Lung microvascular endothelial cell (primary cell): ENCODE data around the gene FGFR3. TPM values are rescaled to one million over a fixed set of nuclear protein-coding genes. Genes with fewer than 3 reads are reported as not detected.

Experiments
- DNase-seq, 2 donors: peaks; one replicate each; pipeline versions ENCODE4 v3.0.0 to v3.0.0-alpha.2; 2010; ENCODE audit warnings: low read depth in 2 of 2
- total RNA-seq: library from RNA; depleted of rRNA; stranded (reverse); fragments of >200 nt; gene quantifications from 2 replicates; pipeline ENCODE4 v1.2.1, GENCODE V29; 2014

FGFR3 gene
- total RNA-seq, 1 donor from 2014 or later = 0.79 TPM

DNA sequence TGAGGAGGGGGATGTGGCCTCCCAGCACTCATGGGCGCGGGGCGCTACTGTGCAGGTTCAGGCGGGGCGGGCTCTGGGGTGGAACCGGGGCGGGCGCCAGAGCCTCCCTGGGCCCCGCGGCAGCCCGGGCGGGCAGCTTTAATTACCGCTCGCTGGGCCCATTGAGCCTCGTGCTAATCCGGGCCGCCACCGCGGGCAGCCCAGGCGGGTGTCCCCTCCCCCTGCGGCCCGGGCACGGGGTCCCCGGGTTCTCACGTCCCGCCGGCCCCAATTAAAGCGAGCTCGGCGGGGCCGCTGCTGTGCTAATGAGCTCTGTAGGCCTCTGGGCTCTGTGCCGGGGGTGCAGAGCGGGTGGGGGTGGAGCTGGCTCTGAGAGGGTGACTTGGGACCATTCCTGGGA, 22.8 kb upstream of the FGFR3 start:
- DNase-seq = no peak

DNA sequence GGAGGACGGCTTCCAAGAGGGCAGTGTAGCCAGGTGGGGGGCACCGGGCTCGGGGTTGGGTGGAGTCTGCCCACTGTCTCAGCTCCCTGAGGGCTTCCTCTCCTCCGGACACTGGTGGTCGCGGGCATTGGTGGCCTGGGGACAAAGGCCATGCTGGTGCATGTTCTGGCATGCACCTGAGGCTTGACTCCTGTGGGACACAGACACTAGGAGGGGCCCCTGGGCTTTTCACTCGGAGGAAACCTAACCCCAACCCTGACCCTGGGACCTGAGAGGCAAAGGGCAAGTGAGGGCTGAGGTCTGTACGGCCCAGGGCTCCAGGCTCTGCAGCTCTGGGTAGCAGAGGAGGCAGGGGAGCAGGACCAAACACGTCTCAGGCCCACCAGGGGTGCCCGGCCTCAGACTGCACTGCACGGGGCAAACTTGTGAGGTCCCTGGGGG, 22.3 kb upstream of the FGFR3 start:
- no peak for DNase-seq

DNA sequence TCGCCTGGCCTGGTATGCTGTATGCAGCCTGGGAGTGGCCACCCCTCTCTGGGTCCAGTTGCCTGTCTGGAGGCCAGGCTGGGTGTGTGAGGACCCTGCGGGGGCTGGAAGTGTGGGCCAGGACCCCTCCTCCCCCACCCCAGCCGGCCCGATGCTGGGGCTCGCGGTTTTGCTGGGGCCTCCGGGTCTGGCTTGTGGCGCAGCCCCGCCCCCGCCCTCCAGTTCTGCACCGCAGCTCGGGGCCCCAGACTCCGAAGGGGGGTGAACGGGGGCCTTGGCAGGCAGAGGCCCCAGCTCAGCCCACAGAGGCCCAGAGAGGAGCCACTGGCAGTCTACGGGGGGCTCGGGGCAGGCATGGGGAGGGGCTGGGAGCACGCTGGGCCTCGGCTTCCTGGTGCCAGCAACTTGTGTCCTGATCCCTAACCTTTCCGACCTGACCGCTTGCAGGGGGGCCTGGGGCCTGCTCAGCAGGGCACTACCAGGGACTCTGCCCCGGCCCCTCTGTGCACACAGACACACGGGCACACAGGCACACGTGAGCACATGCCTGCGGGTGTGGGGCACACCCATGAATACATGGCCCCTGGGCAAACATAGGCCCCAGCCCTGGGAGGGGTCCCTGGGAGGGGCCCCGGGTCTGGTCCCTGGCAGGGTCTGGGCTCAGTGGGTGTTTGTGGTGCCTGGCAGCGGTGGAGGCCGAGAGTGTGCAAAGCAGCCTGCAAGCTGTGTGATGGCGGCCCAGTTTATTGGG, 21.4 kb upstream of the FGFR3 start:
- no peak for DNase-seq

DNA sequence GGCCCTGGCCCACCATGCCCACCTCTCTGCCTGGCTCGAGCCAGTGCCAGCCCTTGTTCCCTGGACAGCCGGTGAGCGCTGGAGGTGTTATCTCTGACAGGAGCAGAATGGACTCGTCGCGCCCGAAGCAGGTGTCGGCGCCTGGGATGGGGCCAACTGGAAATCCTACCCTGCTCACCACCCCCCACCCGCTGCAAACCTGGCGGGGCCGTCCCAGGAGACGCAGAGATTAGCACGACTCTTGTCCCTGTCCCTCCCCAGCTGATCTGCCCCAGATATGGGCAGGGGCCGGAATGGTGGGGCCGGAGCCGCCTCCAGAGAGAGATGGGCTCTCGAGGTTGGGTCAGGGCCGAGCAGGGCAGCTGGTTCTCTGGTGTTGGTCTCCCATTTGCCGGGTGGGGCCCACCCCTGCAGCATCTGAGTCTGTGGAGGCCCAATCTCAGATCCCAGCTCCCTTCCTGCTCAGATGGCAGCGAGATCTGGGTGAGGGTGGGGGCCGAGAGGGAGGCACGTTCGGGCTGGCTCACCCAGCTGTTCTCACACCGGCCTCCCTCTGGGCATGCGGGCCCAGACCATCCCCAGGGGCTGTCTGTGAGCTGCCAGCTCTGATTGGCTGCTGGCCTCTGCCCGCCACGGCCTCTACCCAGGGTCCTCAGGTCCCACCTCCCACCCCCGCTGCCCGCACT, 20.1 kb upstream of the FGFR3 start:
- DNase-seq = no peak

DNA sequence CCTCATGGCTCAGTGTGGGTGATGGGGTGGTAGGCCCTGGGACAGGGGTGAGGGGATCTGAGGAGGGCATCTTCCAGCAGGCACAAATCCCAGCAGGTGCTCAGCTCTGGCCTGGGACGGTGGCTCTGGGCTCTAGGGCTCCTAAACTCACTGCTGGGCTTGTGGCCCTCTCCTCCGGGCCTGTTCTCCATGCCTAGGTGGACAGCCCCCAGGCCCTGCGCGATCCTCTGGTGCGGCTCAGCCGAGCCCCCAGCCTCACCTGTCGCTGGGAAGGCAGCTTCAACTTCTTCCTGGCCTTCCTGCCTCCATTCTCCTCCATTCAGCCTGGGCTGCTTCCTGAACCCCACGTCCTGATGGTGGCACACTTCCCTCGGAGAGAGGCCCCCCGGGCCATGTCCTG, 19.3 kb upstream of the FGFR3 start:
- DNase-seq = no peak

DNA sequence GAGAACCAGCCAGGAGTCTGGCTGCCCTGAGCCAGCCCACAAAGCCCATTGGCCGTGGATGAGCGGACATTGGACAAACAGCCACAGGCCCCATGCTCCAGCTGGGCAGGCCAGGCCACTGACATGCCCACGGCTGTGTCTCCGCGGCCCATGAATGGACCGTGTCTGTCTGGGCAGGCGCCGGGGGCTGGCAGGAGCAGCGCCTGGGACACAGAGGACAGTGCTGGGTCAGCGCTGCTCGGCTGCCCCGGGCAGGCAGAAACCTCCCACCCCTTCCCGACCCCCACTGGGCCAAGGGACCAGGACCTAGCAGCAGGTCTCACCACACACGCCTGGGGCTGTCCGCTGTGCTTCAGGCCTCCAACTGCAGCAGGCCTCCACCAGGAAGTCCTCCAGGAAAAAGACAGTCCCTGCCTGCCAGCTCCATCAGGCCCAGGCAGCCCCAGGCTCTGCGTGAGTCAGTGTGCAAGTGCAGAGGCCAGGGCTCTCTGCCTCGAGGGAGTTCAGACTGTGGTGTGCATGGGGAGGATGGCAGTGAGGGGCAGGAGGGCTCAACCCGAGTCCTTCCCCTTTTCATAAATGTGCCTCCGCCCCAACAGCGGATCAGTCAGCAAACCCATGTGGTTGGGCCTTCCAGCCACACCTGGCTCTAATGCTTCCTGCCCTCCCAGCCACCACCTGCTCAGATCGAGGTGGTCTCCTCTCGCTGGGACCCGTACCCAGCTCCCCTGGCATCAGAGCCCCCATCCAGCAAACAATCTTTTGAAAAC, 17.2 kb upstream of the FGFR3 start:
- no peak for DNase-seq

DNA sequence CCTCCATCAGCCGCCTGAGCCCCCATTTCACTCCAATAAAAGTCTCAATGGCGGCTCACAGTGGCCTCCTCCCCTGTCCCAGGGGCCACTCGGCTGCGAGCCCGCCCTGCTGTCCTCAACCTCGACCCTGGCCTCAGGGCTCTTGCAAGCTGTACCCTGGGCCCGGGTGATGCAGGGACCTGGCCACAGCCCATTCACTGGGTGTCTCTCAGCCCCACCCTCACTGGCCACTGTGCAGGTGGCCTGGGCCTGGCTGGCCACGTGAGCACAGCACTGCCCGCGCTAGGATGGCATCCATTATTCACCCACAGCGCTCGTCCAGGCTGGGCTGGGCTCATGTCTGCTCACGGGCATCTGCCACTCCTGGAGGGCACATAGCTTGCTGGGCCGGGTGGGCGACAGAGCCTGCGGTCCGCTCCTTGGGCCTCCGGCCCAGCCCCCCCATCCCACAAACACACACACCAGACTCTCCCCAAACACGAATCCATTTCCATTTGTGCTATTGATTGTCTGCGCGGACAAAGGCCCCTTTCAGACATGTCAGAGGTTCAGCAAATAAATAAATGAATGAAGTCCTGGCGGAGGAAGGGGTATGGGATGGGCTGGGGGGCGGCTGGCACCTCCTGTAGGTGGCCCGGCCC, 16.5 kb upstream of the FGFR3 start:
- no peak for DNase-seq

DNA sequence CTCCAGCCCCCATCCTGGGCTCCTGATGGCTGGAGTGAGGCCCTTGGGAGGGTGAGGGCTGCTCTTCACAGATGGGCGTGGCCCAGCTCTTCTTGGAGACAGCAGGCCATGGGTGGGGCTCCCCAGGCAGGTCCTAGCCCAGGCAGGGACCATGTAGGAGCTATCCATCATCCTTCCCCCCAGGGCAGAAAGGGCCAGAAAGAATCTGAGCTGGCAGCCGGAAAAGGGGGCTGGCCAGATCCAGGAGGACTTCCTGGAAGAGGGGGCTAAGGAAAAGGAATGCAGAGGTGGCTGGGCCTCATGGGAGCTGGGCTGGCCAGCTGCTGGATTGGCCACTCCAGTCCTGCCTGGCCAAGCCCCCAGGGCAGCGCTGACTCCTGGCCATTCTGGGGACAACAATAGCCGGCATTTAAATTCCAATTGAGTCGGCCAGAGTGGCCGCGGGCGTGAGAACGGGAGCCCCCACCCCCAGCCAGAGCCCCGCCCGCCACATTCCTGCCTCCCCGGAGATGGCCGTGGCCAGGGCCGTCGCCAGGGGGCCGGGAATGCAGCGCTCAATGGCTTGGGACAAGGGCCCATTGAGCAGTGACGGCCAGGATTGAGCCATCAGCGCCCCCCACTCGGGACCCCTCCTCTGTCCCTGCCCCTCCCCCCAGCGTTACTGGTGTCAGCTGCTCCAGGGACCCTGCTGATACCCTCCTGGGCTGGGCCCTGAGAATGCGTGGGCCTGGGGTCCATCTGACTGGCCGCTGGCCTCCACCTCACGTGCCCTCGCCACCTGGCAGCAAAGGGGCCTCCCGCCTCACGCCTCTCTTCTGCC, 15.1 kb upstream of the FGFR3 start:
- DNase-seq = peak in 1 of 2 donors; percentile 64

DNA sequence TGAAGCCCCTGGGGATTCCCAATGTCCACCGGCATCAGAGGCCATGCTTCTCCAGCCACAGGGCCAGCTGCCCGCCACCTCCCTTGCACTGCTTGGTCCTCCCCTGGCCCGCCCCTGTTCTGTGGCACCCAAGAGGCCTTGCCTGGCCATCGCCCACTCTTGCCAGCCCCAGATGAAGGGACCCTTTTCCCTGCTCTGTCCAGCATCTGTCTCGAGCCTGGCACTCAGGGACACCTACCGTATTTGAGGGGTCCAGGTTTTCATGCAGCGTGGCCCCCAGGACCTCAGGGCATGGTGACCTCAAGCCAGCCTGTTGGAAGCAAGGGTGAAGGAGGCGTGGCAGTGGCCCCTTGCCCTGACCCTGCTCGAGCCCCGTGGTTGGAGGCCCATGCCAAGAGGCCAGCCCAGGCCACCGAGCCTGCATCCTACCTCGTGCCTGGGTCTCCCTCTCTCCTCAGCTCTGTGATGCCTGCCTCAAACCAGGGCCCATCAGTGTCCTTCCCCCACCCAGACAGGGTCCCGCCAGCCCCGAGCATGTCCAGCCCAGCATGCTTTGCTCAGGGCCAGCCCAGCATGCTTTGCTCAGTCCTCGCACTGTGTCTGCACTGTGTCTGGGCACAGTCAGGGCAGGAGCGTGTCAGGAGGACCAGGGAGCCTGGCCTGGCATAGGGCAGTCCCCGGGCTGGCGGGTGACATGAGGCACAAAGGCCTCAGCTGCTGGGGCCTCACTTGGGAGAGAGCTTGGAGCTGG, 14.3 kb upstream of the FGFR3 start:
- DNase-seq = no peak

DNA sequence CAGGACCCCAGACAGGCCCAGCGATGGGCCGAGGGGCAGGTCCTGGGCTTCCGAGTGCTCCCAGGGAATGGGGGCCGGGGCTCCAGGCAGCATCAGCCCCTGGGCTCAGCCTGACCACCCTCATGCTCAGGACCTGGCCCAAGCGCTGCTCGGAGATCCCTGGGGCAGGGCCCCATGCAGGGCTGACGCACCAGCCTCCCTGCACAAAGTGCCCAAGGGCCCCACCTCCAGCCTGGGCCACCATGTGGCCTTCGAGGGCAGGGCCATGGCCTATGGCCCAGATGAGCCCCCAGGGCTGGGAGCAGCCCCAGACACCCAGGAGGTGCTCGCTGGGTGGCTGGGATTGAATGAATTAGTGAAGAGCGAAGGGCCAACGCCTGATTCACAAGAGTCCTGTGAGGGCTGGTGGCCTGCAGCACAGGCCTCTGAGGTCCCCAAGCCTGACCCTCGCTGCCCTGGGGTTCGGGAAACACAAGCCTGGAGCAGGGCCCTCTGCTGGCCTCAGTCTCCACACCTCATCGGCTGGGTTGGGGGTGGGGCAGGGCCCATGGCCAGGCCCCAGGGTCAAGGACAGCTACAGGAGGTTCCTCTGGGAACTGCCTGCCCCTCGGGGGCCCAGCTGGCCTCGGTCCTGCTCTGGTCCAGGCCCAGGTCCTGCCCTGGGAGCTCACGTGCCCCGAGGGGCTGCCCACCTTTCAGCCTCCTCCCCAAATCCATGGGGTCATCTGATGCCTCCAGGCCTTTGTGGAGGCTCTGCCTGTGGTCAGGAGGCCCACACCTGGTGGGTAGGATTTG, 13.3 kb upstream of the FGFR3 start:
- no peak for DNase-seq

DNA sequence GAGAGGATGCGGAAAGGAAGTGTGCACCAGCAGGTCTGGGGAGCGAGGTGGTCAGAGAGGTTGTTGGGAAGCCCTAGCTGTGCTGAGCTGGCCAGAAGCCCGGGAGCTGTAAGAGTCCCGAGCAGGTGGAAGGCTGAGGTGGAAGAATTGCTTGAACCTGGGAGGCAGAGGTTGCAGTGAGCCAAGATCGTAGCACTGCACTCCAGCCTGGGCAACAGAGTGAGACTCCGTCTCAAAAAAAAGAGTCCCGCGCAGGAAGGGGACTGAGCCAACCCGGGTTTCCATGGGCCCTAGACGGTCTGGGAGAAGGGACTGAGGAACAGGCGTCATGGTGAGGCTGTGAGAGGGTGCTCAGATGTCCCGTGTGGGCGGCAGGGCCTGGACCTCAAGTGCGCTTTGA, 12.7 kb upstream of the FGFR3 start:
- no peak for DNase-seq

DNA sequence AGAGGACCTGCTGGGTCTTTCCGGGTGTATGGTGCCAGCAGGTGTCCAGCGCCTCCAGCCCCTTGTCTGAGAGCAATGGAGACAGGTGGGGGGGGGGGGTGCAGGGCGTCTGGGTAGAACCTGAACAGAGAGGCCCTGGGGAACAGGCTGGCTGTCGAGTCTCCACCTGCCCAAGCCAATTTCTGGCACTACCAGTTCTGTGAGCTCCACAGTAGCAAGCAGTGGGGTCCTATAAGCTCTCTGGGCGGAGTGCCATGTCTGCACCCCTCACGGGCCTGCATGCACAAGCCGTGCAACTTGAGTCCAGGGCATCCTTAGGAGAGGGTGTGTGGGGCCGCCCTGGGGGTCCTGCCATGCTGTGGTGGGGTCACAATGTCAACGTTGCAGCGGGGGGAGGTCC, 10.1 kb upstream of the FGFR3 start:
- no peak for DNase-seq

DNA sequence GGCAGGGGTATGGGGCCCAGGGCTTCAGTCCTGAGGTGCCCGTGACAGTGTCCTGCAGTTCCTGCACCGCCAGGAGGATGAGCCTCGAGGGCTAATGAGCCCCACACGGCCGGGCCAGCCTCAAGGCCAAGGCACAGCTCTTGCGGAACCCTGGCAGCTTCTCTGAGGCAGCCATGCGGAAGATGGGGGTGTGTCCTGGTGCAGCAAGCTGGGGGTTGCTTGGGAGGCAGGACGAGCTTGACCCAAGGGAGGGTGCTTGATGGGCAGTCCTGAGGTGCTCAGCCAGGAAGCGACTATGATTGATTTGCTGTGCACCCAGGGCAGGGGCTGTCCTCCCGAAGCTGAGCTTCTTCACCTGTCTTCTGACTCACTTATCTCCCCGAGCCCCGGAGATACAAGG, 9.1 kb upstream of the FGFR3 start:
- no peak for DNase-seq

DNA sequence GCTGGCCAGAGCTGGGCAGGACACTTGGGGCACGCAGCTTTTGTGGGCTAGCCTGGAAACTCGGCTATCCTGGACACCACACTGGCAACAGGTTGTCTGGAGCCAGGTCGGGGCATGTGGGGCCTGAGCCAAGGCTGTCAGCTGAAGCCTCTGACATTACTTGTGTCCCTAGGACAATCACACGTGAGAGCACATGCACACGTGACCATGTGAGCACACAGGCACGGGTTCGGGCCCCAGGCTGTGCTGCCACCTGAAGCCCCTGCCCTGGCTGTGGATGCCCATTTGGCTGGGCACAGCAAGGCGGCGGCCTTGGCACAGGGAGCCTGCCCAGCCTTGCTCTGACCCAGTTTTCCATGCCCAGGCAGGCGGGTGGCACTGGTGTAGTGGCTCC, 8.7 kb upstream of the FGFR3 start:
- DNase-seq = no peak

DNA sequence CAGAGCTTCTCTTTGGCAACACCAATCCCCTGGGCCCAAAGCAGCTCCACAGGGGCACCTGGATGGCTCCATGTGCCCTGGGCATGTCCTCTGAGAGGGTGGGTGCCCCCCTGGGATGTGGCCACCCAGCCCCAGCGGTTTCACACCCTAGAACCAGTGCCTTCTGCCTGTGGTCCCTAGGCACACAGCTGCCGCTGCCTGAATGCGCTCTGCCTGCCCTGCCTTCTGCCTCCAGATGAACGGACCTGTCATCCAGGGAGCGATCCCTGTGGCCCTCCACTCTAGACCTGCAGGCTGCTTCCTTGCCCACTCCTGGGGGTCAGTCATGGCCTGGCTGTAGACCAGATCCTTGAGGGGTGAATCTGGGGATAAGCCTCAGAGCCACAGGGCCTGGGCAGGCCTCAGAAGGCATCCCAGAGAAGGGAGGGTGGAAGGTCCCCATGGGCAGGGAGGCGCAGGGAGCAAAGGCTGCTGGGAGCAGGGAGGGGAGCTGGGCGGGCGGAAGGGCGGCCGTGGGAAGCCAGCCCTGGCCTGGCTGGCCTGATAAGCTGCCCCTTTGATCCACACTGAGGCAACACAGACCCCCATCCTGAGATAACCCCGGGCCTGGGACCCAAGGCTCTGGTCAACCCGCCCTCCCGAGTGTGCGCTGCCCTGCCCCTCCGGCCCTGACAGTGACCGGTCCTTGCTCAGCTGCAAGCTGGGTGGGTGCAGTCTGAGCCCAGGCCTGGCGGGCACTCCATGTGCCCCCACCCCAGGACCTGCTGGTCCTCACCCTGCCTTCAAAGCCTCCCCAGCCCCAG, 8.1 kb upstream of the FGFR3 start:
- peak in 1 of 2 donors; percentile 49 for DNase-seq

DNA sequence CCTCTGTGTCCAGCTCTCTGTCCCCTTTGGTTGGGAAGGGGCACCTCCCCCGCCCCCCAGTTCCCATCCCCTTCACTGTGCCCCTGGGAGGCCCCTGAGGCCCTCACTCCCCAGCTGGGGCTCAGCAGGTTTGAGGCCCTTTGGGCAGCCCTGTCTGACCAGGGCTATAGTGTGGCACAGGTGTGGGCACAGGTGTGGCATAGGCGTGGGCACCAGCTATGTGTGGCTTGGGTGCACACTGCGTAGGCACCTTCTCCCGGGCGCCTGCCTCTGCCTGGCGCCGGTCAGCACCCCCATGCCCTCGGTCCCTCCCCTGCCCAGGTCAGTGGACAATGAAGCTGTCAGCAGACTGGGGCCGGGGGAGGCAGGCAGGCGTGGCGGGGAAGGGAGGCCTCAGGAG, 7.5 kb upstream of the FGFR3 start:
- DNase-seq = no peak

DNA sequence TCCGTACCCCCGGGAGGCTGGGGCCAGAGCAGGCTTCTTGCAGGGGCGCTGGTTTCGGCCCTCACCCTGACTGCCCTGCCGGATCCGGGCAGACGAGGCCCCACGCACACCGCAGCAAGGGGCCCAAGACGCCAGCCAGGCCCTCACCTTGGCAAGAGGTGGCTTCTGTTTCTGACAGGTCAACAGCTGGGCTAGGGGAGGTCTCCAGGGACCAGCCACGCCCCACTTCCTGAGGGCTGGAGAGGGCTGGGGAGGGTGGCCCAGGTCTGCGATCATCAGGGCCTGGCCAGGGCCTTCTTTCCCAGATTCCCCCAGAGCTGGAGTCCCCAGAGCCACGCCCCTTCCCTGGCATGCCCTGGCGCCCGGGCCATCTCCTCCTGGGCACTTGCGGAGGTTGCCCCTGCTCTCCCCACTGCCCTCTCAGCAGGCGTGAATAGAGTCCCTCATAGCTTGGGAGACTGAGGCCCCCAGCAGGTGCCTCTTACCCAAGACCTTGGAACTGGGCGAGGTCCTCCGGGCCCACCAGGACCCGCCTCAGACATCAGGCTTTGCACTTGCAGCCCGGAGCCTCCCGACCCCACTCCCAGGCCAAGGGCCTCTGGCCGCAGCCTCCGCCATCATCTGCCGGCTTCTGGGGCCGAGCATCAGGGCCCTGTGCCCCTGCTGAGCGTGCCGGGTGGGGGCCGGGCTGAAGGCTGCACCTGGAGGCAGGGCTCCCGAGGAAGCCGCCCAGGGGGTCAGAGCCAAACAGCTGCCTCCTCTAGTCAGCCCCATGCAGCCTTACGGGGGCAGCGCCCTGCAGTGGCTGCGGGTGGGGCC, 6.3 kb upstream of the FGFR3 start:
- no peak for DNase-seq
